ENCODE data around the gene KCNC1.

KCNC1 gene

GRCh38 chr11:17831883-17832282 lies 97.3 kb downstream of the KCNC1 start:
- DNase-seq = no peak

Measured in inflammatory macrophage (primary cell).